Measurements from ENCODE around the gene OSBPL6. TPM values are rescaled to one million over a fixed set of nuclear protein-coding genes. Genes with fewer than 3 reads are reported as not detected.
A peak's percentile ranks its signal among the peaks of the same experiment; 100 is the strongest.
"Not testable (repeated sequence)": the region's sequence is repeated elsewhere in the genome, so short reads cannot be mapped to it uniquely, and the experiment has no call there.

OSBPL6 gene
- total RNA-seq, 4 donors from 2014 or later: 11.6 to 51.1 (median 40.7) TPM

GRCh38 chr2:178409261-178409660, 214.9 kb downstream of the OSBPL6 start:
- no peak overlapping the region for H3K4me3 ChIP-seq
- no peak for DNase-seq

DNA sequence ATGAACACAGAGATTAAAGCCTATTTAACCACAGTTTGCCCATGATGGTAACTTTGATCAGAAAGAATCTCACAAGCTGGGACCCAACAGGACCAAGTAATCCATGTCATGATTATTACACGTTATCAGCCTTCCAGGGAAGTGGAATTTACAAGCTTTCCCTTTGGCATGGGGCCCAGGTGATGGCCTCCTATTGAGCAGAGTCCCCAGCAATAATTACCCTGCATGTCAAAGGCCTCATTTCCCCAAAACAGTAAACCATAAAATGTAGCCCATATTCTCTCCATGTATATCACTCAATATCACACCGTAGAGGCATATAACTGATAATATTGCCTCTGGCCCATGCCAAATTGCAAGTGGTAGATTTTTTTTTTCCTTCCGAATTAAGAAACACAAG, 217.7 kb downstream of the OSBPL6 start:
- intact Hi-C loops (cut with DNase I; ENCODE audit: low total_unique reads): loop anchor here (5.0 kb wide), 3 partner anchors 115 to 300 kb away; partner anchors contain the start of genes OSBPL6 and RBM45
- in situ Hi-C loops (cut with MboI; ENCODE audit: low sequenced_read_pairs in 4 of 4): no loop called here

More at GRCh38 chr2:178409261-178409660, 214.9 kb downstream of the OSBPL6 start:
- Histone ChIP-seq H3K4me1 (peaks cover 0 to 5% of the 10 kb centered on the region in 2 donors), H3K27ac (no peak overlapping the region), H3K27me3 (no peaks in the 10 kb centered on the region), H3K9me3 (no peaks in the 10 kb centered on the region), H3K36me3 (no peaks in the 10 kb centered on the region)
- intact Hi-C loops (cut with DNase I; ENCODE audit: low total_unique reads): no loop called here
- no peak for TF ChIP-seq POLR2A (IDR thresholded peaks at IDR 0.05)
- TF ChIP-seq, protein P1, sequence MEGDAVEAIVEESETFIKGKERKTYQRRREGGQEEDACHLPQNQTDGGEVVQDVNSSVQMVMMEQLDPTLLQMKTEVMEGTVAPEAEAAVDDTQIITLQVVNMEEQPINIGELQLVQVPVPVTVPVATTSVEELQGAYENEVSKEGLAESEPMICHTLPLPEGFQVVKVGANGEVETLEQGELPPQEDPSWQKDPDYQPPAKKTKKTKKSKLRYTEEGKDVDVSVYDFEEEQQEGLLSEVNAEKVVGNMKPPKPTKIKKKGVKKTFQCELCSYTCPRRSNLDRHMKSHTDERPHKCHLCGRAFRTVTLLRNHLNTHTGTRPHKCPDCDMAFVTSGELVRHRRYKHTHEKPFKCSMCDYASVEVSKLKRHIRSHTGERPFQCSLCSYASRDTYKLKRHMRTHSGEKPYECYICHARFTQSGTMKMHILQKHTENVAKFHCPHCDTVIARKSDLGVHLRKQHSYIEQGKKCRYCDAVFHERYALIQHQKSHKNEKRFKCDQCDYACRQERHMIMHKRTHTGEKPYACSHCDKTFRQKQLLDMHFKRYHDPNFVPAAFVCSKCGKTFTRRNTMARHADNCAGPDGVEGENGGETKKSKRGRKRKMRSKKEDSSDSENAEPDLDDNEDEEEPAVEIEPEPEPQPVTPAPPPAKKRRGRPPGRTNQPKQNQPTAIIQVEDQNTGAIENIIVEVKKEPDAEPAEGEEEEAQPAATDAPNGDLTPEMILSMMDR (IDR thresholded peaks at IDR 0.05 in 4 of 5, conservative IDR thresholded peaks at IDR 0.05 in 1 of 5): no peak
- in situ Hi-C loops (cut with MboI; ENCODE audit: low sequenced_read_pairs in 4 of 4): no loop called here
- ATAC-seq: no peak

DNA sequence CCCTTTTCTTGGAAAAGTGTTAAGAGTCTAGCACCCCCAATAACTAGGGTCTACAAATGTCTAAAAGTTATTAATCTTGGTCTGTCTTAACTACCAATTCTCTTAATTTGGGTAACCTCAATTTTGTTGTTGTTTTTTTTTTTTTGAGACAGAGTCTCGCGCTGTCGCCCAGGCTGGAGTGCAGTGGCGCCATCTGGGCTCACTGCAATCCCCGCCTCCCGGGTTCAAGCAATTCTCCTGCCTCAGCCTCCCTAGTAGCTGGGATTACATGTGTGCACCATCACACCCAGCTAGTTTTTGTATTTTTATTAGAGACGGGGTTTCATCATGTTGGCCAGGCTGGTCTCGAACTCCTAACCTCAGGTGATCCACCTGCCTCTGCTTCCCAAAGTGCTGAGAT, 218.1 kb downstream of the OSBPL6 start:
- intact Hi-C loops (cut with DNase I; ENCODE audit: low total_unique reads): loop anchor here (5.0 kb wide), 3 partner anchors 115 to 300 kb away; partner anchors contain the start of genes OSBPL6 and RBM45
- H3K27ac ChIP-seq; ATAC-seq; H3K9me3 ChIP-seq; H3K36me3 ChIP-seq; H3K4me3 ChIP-seq; DNase-seq; in situ Hi-C loops (cut with MboI; ENCODE audit: low sequenced_read_pairs in 4 of 4); H3K27me3 ChIP-seq: not testable (repeated sequence)
- peaks cover 8 to 14% of the 10 kb centered on the region in 2 donors for H3K4me1 ChIP-seq

More for the DNA sequence above, 217.7 kb downstream of the OSBPL6 start:
- H3K36me3 ChIP-seq: no peaks in the 10 kb centered on the region
- TF ChIP-seq, protein P1 (IDR thresholded peaks at IDR 0.05 in 4 of 5, conservative IDR thresholded peaks at IDR 0.05 in 1 of 5): no peak
- TF ChIP-seq POLR2A (IDR thresholded peaks at IDR 0.05): no peak
- H3K27ac ChIP-seq: no peak overlapping the region
- DNase-seq (no peak), ATAC-seq (no peak)
- H3K9me3 ChIP-seq: no peaks in the 10 kb centered on the region
- no peaks in the 10 kb centered on the region for H3K27me3 ChIP-seq
- H3K4me3 ChIP-seq: no peak overlapping the region
- peaks cover 8 to 14% of the 10 kb centered on the region in 2 donors for H3K4me1 ChIP-seq

GRCh38 chr2:178413472-178414265, 219.4 kb downstream of the OSBPL6 start:
- Histone ChIP-seq H3K4me1 (peaks cover 8 to 14% of the 10 kb centered on the region in 2 donors), H3K4me3 (peak overlapping the region; percentile 62 to 77 (median 68)), H3K27ac (peak overlapping the region; percentile 82 to 88 (median 86)), H3K9me3 (no peaks in the 10 kb centered on the region), H3K36me3 (no peaks in the 10 kb centered on the region), H3K27me3 (no peaks in the 10 kb centered on the region)
- in situ Hi-C loops (cut with MboI; ENCODE audit: low sequenced_read_pairs in 4 of 4): no loop called here
- DNase-seq (peak; percentile 31 to 49), ATAC-seq (peak; percentile 40 to 52)
- intact Hi-C loops (cut with DNase I; ENCODE audit: low total_unique reads): loop anchor here (1.0 to 5.0 kb wide), 7 partner anchors 16 to 301 kb away; partner anchors contain the start of genes OSBPL6, PJVK, PRKRA and RBM45
- TF ChIP-seq POLR2A (IDR thresholded peaks at IDR 0.05): peak; percentile 30 to 55
- TF ChIP-seq, protein P1 (IDR thresholded peaks at IDR 0.05 in 4 of 5, conservative IDR thresholded peaks at IDR 0.05 in 1 of 5): peak; percentile 12 to 24 (median 17)

Measured in gastrocnemius medialis (tissue), 4 donors.